Coronary artery (tissue), 2 donors: ENCODE measurements around the gene FAN1.

Experiments used
- DNase-seq: peaks from one replicate; pipeline ENCODE4 v3.0.0-alpha.2; 2017; ENCODE audit warnings: low spot score
- H3K27ac ChIP-seq, 2 donors: fragments of 200-600 bp; sonication (generic); one replicate each; pipeline ENCODE4 v1.5.1; 2016 to 2019
- H3K4me3 ChIP-seq: fragments of 200-600 bp; sonication (generic); 2 replicates; pipeline ENCODE4 v1.5.1; 2016; ENCODE audit warnings: mild to moderate bottlenecking, moderate library complexity
- CTCF ChIP-seq: fragments of 200-600 bp; sonication (generic); IDR thresholded peaks from one replicate; pipeline ENCODE4 v1.5.1; 2019; ENCODE audit warnings: antibody characterized with exemption

FAN1 gene

GRCh38 chr15:30933293-30933692 is 29.6 kb downstream of the FAN1 start:
- no peak overlapping the region for H3K4me3 ChIP-seq
- no peak for DNase-seq
- no peak overlapping the region for H3K27ac ChIP-seq
- TF ChIP-seq CTCF, result no peak

- TF ChIP-seq CTCF, result no peak
- no peak overlapping the region for H3K27ac ChIP-seq
- H3K4me3 ChIP-seq, result no peak overlapping the region
- no peak for DNase-seq
These were observed 35.4 kb downstream of the FAN1 start for GRCh38 chr15:30939161-30939560.

GRCh38 chr15:30940359-30940758 is 36.6 kb downstream of the FAN1 start:
- H3K27ac ChIP-seq, result no peak overlapping the region
- no peak for TF ChIP-seq CTCF
- DNase-seq, result no peak
- no peak overlapping the region for H3K4me3 ChIP-seq

GRCh38 chr15:30941520-30941919 is 37.8 kb downstream of the FAN1 start:
- no peak for DNase-seq
- no peak overlapping the region for H3K4me3 ChIP-seq
- H3K27ac ChIP-seq, result no peak overlapping the region
- no peak for TF ChIP-seq CTCF

GRCh38 chr15:30943654-30944335 is 40.1 kb downstream of the FAN1 start:
- DNase-seq, result no peak
- H3K4me3 ChIP-seq, result no peak overlapping the region
- no peak for TF ChIP-seq CTCF
- no peak overlapping the region for H3K27ac ChIP-seq

- DNase-seq, result no peak
- H3K4me3 ChIP-seq, result no peak overlapping the region
- no peak for TF ChIP-seq CTCF
- H3K27ac ChIP-seq, result no peak overlapping the region
These were observed 49.5 kb downstream of the FAN1 start for GRCh38 chr15:30953183-30953582.

GRCh38 chr15:30953731-30954378 is 50.1 kb downstream of the FAN1 start:
- Histone ChIP-seq H3K27ac (peak overlapping the region in 1 of 2 donors; percentile 7), H3K4me3 (no peak overlapping the region)
- DNase-seq, result no peak
- TF ChIP-seq CTCF, result no peak
